NCI-H128 (cell line): Measurements from ENCODE around the gene SLC6A1.
A peak's percentile ranks its signal among the peaks of the same experiment; 100 is the strongest.
"Not testable (repeated sequence)": the region's sequence is repeated elsewhere in the genome, so short reads cannot be mapped to it uniquely, and the experiment has no call there.

Experiments
- DNase-seq: peaks from one replicate; lab custom pipeline; 2025; ENCODE audit not compliant: unreplicated experiment; lab: John Stamatoyannopoulos, UW

The SLC6A1 gene

GRCh38 chr3:11057655-11058054 lies 65.1 kb downstream of the SLC6A1 start:
- DNase-seq: no peak

GRCh38 chr3:11059090-11059798 lies 66.7 kb downstream of the SLC6A1 start:
- peak; percentile 4 for DNase-seq

- no peak for DNase-seq
Observed at GRCh38 chr3:11059799-11060115, 67.2 kb downstream of the SLC6A1 start.

GRCh38 chr3:11060500-11061251 lies 68.1 kb downstream of the SLC6A1 start:
- no peak for DNase-seq

- DNase-seq: not testable (repeated sequence)
Observed at GRCh38 chr3:11061268-11061871, 68.8 kb downstream of the SLC6A1 start.

GRCh38 chr3:11062704-11063103 lies 70.2 kb downstream of the SLC6A1 start:
- no peak for DNase-seq

GRCh38 chr3:11071096-11071755 lies 78.7 kb downstream of the SLC6A1 start:
- DNase-seq: no peak

GRCh38 chr3:11072631-11073030 lies 80.1 kb downstream of the SLC6A1 start:
- DNase-seq: no peak

GRCh38 chr3:11074011-11074410 lies 81.5 kb downstream of the SLC6A1 start:
- DNase-seq: no peak

- no peak for DNase-seq
Observed at GRCh38 chr3:11074451-11074850, 81.9 kb downstream of the SLC6A1 start.

GRCh38 chr3:11075122-11075521 lies 82.6 kb downstream of the SLC6A1 start:
- DNase-seq: not testable (repeated sequence)

- no peak for DNase-seq
Observed at GRCh38 chr3:11076711-11077110, 84.2 kb downstream of the SLC6A1 start.

GRCh38 chr3:11077466-11077865 lies 84.9 kb downstream of the SLC6A1 start:
- DNase-seq: no peak

GRCh38 chr3:11078826-11079515 lies 86.4 kb downstream of the SLC6A1 start:
- DNase-seq: no peak

GRCh38 chr3:11080492-11080891 lies 87.9 kb downstream of the SLC6A1 start:
- no peak for DNase-seq

GRCh38 chr3:11084098-11084497 lies 91.5 kb downstream of the SLC6A1 start:
- no peak for DNase-seq

- no peak for DNase-seq
Observed at GRCh38 chr3:11084677-11085076, 92.1 kb downstream of the SLC6A1 start.

GRCh38 chr3:11085093-11085840 lies 92.7 kb downstream of the SLC6A1 start:
- no peak for DNase-seq

GRCh38 chr3:11086856-11087255 lies 94.3 kb downstream of the SLC6A1 start:
- DNase-seq: no peak

GRCh38 chr3:11088066-11088465 lies 95.5 kb downstream of the SLC6A1 start:
- no peak for DNase-seq
